Measurements from ENCODE around the gene PM20D2. TPM values are rescaled to one million over a fixed set of nuclear protein-coding genes. Genes with fewer than 3 reads are reported as not detected.
"Not testable (repeated sequence)": the region's sequence is repeated elsewhere in the genome, so short reads cannot be mapped to it uniquely, and the experiment has no call there.

PM20D2 gene
- total and polyA plus RNA-seq, 2 experiments from 2014 or later, result 4.4 to 10.2 TPM

DNA sequence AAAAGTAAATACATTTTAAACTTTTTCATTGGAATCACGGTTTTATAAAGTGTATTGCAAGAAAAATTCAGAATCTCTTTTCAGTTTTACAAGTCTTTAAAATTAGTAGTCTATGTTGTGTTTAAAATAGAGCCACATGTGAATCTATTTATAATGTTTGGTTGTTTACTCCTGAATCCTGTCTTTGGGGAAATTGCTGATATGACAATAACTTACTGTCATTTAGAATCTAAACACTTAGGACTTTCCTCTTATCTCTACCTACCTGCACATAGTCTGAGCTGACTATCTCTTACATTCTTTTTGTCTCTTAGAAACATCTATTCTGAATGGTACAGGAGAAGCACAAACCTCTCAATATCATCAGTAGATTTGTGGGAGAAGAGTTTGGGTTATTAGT is 23.9 kb upstream of the PM20D2 start (continued):
- TF ChIP-seq EZH2phosphoT487 (IDR thresholded peaks at IDR 0.05; ENCODE audit: unreplicated experiment) (no peak), ZNF114 (CRISPR knock-in tag; IDR thresholded peaks at IDR 0.05) (no peak), POLR2AphosphoS5 (IDR thresholded peaks at IDR 0.05; ENCODE audit: low read depth) (no peak), CREB1 (CRISPR knock-in tag; IDR thresholded peaks at IDR 0.05; ENCODE audit: low read depth) (no peak), STAT1 (IDR thresholded peaks at IDR 0.05; ENCODE audit: unreplicated experiment) (no peak)
- TF ChIP-seq, protein P1, sequence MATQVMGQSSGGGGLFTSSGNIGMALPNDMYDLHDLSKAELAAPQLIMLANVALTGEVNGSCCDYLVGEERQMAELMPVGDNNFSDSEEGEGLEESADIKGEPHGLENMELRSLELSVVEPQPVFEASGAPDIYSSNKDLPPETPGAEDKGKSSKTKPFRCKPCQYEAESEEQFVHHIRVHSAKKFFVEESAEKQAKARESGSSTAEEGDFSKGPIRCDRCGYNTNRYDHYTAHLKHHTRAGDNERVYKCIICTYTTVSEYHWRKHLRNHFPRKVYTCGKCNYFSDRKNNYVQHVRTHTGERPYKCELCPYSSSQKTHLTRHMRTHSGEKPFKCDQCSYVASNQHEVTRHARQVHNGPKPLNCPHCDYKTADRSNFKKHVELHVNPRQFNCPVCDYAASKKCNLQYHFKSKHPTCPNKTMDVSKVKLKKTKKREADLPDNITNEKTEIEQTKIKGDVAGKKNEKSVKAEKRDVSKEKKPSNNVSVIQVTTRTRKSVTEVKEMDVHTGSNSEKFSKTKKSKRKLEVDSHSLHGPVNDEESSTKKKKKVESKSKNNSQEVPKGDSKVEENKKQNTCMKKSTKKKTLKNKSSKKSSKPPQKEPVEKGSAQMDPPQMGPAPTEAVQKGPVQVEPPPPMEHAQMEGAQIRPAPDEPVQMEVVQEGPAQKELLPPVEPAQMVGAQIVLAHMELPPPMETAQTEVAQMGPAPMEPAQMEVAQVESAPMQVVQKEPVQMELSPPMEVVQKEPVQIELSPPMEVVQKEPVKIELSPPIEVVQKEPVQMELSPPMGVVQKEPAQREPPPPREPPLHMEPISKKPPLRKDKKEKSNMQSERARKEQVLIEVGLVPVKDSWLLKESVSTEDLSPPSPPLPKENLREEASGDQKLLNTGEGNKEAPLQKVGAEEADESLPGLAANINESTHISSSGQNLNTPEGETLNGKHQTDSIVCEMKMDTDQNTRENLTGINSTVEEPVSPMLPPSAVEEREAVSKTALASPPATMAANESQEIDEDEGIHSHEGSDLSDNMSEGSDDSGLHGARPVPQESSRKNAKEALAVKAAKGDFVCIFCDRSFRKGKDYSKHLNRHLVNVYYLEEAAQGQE (IDR thresholded peaks at IDR 0.05; ENCODE audit: unreplicated experiment), result no peak

DNA sequence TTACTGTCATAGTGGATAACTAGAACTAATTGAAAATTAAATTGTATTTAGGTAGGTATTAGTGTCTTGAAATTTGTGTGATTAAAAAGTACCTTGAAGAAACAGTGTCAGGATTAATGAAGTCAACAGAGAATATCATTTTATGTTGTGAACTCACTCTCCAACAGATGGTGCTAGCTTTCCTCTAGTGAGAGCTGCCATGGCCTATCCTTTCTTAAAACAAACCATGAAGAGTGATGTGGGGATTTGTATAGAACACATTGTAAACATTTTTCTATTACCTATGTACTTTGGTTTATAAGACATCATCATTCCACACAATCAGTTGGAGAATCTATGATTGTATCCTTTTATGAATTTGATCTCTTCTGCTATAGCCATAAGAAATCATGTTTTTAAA is 23.2 kb upstream of the PM20D2 start:
- no peaks in the 10 kb centered on the region for H3K36me3 ChIP-seq (ENCODE audit: insufficient read depth)
- H4K20me1 ChIP-seq (replicated peaks; ENCODE audit: insufficient read depth), result no peaks in the 10 kb centered on the region; the same call in 1 of the 2 replicates
- H3K4me3 ChIP-seq, result no peak overlapping the region
- no peaks in the 10 kb centered on the region for H3K79me2 ChIP-seq (replicated peaks; ENCODE audit: insufficient read depth)
- TF ChIP-seq, protein P2, sequence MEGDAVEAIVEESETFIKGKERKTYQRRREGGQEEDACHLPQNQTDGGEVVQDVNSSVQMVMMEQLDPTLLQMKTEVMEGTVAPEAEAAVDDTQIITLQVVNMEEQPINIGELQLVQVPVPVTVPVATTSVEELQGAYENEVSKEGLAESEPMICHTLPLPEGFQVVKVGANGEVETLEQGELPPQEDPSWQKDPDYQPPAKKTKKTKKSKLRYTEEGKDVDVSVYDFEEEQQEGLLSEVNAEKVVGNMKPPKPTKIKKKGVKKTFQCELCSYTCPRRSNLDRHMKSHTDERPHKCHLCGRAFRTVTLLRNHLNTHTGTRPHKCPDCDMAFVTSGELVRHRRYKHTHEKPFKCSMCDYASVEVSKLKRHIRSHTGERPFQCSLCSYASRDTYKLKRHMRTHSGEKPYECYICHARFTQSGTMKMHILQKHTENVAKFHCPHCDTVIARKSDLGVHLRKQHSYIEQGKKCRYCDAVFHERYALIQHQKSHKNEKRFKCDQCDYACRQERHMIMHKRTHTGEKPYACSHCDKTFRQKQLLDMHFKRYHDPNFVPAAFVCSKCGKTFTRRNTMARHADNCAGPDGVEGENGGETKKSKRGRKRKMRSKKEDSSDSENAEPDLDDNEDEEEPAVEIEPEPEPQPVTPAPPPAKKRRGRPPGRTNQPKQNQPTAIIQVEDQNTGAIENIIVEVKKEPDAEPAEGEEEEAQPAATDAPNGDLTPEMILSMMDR (conservative IDR thresholded peaks at IDR 0.05; ENCODE audit: low read depth in 2 of 2), result peak; percentile 55 to 78
- TF ChIP-seq NANOG (IDR thresholded peaks at IDR 0.05; ENCODE audit: borderline replicate concordance), result no peak
- no peak overlapping the region for H2AFZ ChIP-seq
- H3K9me2 ChIP-seq (ENCODE audit: insufficient read depth), result no peaks in the 10 kb centered on the region
- peaks cover 37% of the 10 kb centered on the region for H3K27me3 ChIP-seq (ENCODE audit: insufficient read depth)
- Mint-ChIP-seq H3K27ac (no peak overlapping the region), H3K9me3 (no peaks in the 10 kb centered on the region), H3K4me1 (no peaks in the 10 kb centered on the region), H3K27me3 (ENCODE audit: insufficient read depth, low read depth, poor library complexity) (peaks cover 16% of the 10 kb centered on the region), H3K36me3 (ENCODE audit: low read depth) (no peaks in the 10 kb centered on the region), H3K4me3 (no peak overlapping the region)
- 0 out of 2 replicates have a peak, but pooled peaks cover 6% of the 10 kb centered on the region for H3F3A ChIP-seq (replicated peaks; ENCODE audit: low read depth)
- H3K27ac ChIP-seq (ENCODE audit: low read depth), result no peak overlapping the region
- no peaks in the 10 kb centered on the region for H3K4me1 ChIP-seq (ENCODE audit: insufficient read depth)
- ATAC-seq, result peak; percentile 14; the same call in 1 of the 3 replicates
- no peak overlapping the region for H3K4me2 ChIP-seq
- DNase-seq (ENCODE audit: low spot score), result peak; percentile 56

DNA sequence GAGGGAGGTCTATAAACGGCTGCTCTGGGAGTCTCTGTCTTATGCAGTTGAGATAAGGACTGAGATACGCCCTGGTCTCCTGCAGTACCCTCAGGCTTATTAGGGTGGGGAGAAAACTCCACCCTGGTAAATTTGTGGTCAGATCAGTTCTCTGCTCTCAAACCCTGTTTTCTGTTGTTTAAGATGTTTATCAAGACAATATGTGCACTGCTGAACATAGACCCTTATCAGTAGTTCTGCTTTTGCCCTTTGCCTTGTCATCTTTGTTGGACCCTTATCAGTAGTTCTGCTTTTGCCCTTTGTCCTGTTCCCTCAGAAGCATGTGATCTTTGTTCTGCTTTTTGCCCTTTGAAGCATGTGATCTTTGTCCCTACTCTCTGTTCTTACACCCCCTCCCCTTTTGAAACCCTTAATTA is 17.6 kb upstream of the PM20D2 start:
- peaks cover 37% of the 10 kb centered on the region for H3K27me3 ChIP-seq (ENCODE audit: insufficient read depth)
- not testable (repeated sequence) for H3K4me1 Mint-ChIP-seq; H3K4me1 ChIP-seq (ENCODE audit: insufficient read depth); DNase-seq (ENCODE audit: low spot score); H3K36me3 ChIP-seq (ENCODE audit: insufficient read depth); H3K4me3 Mint-ChIP-seq; H3K79me2 ChIP-seq (replicated peaks; ENCODE audit: insufficient read depth); H3K4me2 ChIP-seq; H3K4me3 ChIP-seq; H3K9me3 Mint-ChIP-seq; H4K20me1 ChIP-seq (replicated peaks; ENCODE audit: insufficient read depth); H3K27ac Mint-ChIP-seq; ATAC-seq; H3K27ac ChIP-seq (ENCODE audit: low read depth); H3K36me3 Mint-ChIP-seq (ENCODE audit: low read depth); H2AFZ ChIP-seq; H3K9me2 ChIP-seq (ENCODE audit: insufficient read depth); H3F3A ChIP-seq (replicated peaks; ENCODE audit: low read depth)
- H3K27me3 Mint-ChIP-seq (ENCODE audit: insufficient read depth, low read depth, poor library complexity), result peaks cover 12% of the 10 kb centered on the region

Data from GM23338 (cell line).